Common myeloid progenitor, CD34-positive (primary cell): ENCODE data around the gene PMM1.

ENCODE experiments used
- CTCF ChIA-PET: fragments of 350-600 bp; sonication (Branson Sonifier 250); formaldehyde crosslinking; loops from one replicate; lab custom pipeline; 2021; ENCODE audit warnings: antibody characterized with exemption; lab: Charles Lee
- POLR2A ChIA-PET: fragments of 350-600 bp; sonication (Branson Sonifier 250); formaldehyde crosslinking; loops from one replicate; lab custom pipeline; 2021; ENCODE audit warnings: antibody characterized with exemption; lab: Charles Lee
- DNase-seq, 3 donors: peaks; one replicate each; pipeline versions ENCODE4 v3.0.0 to v3.0.0-alpha.2; 2013
- H3K27ac ChIP-seq, 2 experiments: 1 replicate in 1 of 2; 2 replicates in 1 of 2; pipeline ENCODE4 v1.7.0; 2013; ENCODE audit warnings: inconsistent platforms in 2 of 2, low read length in 2 of 2, mild to moderate bottlenecking in 2 of 2, low read depth in 1 of 2, moderate library complexity in 1 of 2; ENCODE audit not compliant: severe bottlenecking in 2 of 2, insufficient read depth in 1 of 2, poor library complexity in 1 of 2
- H3K27me3 ChIP-seq, 5 experiments: replicated peaks in 2 of 5; 1 replicate in 3 of 5; 2 replicates in 2 of 5; pipeline versions ENCODE4 v1.6.1 to v1.7.0; 2013; ENCODE audit warnings: low read length in 4 of 5, mild to moderate bottlenecking in 2 of 5, moderate library complexity in 2 of 5, inconsistent platforms in 1 of 5; ENCODE audit not compliant: insufficient read depth in 5 of 5, control insufficient read depth in 4 of 5
- H3K36me3 ChIP-seq, 4 experiments: 1 replicate in 2 of 4; 2 replicates in 2 of 4; pipeline versions ENCODE4 v1.6.1 to v1.7.0; 2013; ENCODE audit warnings: low read length in 3 of 4, control low read depth in 1 of 4, mild to moderate bottlenecking in 1 of 4; ENCODE audit not compliant: control insufficient read depth in 4 of 4, insufficient read depth in 4 of 4
- H3K4me1 ChIP-seq, 4 experiments: 1 replicate in 3 of 4; 2 replicates in 1 of 4; pipeline versions ENCODE4 v1.6.1 to v1.7.1; 2013; ENCODE audit warnings: low read length in 3 of 4, mild to moderate bottlenecking in 3 of 4, control low read depth in 1 of 4, inconsistent platforms in 1 of 4, moderate library complexity in 1 of 4; ENCODE audit not compliant: control insufficient read depth in 4 of 4, insufficient read depth in 4 of 4; ENCODE audit errors: control extremely low read depth in 1 of 4
- H3K4me3 ChIP-seq, 7 experiments: 1 replicate in 4 of 7; 2 replicates in 3 of 7; pipeline versions ENCODE4 v1.5.1 to v1.7.0; 2013; ENCODE audit warnings: mild to moderate bottlenecking in 7 of 7, low read length in 6 of 7, moderate library complexity in 6 of 7, inconsistent platforms in 2 of 7, low read depth in 2 of 7, control low read depth in 1 of 7; ENCODE audit not compliant: insufficient read depth in 4 of 7, control insufficient read depth in 1 of 7; ENCODE audit errors: extremely low read depth in 1 of 7
- H3K9me3 ChIP-seq, 5 experiments: 1 replicate in 4 of 5; 2 replicates in 1 of 5; pipeline versions ENCODE4 v1.6.1 to v1.7.1; 2013; ENCODE audit warnings: low read length in 4 of 5, mild to moderate bottlenecking in 2 of 5, inconsistent platforms in 1 of 5, low read depth in 1 of 5, moderate library complexity in 1 of 5; ENCODE audit not compliant: control insufficient read depth in 4 of 5, insufficient read depth in 2 of 5; ENCODE audit errors: control extremely low read depth in 1 of 5
- WGBS: methylation state at CpG from one replicate; pipeline ENCODE4 v1.1.5; 2013; ENCODE audit not compliant: insufficient coverage; 5-methylcytosine and 5-hydroxymethylcytosine counted together

Gene PMM1

GRCh38 chr22:41538583-41538982 lies 51.1 kb downstream of the PMM1 start:
- Histone ChIP-seq H3K27ac (no peak overlapping the region), H3K27me3 (no peaks in the 10 kb centered on the region), H3K9me3 (no peaks in the 10 kb centered on the region), H3K4me1 (peaks cover 2 to 13% (median 9%) of the 10 kb centered on the region in 4 experiments), H3K36me3 (peaks cover 5 to 43% (median 25%) of the 10 kb centered on the region in 4 experiments), H3K4me3 (no peak overlapping the region)
- ChIA-PET CTCF (interaction anchor here (1.3 to 1.6 kb wide), 2 partner anchors 19 to 132 kb away, joined by 3 to 4 read pairs; no protein-coding TSS in a partner anchor), POLR2A (interaction anchor here (0.6 kb wide), 1 partner anchor 30 kb away, joined by 5 read pairs; no protein-coding TSS in a partner anchor)
- over 99% methylated on average over 8 of the region's 8 CpGs for WGBS
- DNase-seq = no peak

- 77% methylated on average over 2 of the region's 3 CpGs for WGBS
- H3K4me3 ChIP-seq = no peak overlapping the region
- no peak for DNase-seq
- ChIA-PET CTCF (interaction anchor here (0.6 to 1.3 kb wide), 4 partner anchors 10 to 406 kb away, joined by 3 read pairs; no protein-coding TSS in a partner anchor), POLR2A (interaction anchor here (0.7 kb wide), 1 partner anchor 19 kb away, joined by 4 read pairs; no protein-coding TSS in a partner anchor)
- no peaks in the 10 kb centered on the region for H3K27me3 ChIP-seq
- no peaks in the 10 kb centered on the region for H3K9me3 ChIP-seq
- no peak overlapping the region for H3K27ac ChIP-seq
- peaks cover 0 to under 1% (median 0%) of the 10 kb centered on the region in 4 experiments for H3K4me1 ChIP-seq
- peaks cover 11 to 57% (median 32%) of the 10 kb centered on the region in 4 experiments for H3K36me3 ChIP-seq
These were observed 52.4 kb downstream of the PMM1 start for GRCh38 chr22:41537203-41537602.

- Histone ChIP-seq H3K4me3 (no peak overlapping the region), H3K27me3 (no peaks in the 10 kb centered on the region), H3K27ac (no peak overlapping the region), H3K36me3 (peaks cover 12 to 65% (median 41%) of the 10 kb centered on the region in 4 experiments), H3K4me1 (no peaks in the 10 kb centered on the region), H3K9me3 (no peaks in the 10 kb centered on the region)
- ChIA-PET POLR2A (interaction anchor here (0.6 kb wide), 1 partner anchor 12 kb away, joined by 4 read pairs; no protein-coding TSS in a partner anchor), CTCF (interaction anchor here (1.6 kb wide), 1 partner anchor 131 kb away, joined by 6 read pairs; no protein-coding TSS in a partner anchor)
- 80% methylated on average over 1 of the region's 5 CpGs for WGBS
- DNase-seq = no peak
These were observed 54.4 kb downstream of the PMM1 start for GRCh38 chr22:41535244-41535643.

GRCh38 chr22:41534219-41534618 lies 55.4 kb downstream of the PMM1 start:
- ChIA-PET CTCF (no interaction called here), POLR2A (no interaction called here)
- 100% methylated on average over 6 of the region's 8 CpGs for WGBS
- H3K27me3 ChIP-seq = no peaks in the 10 kb centered on the region
- no peak for DNase-seq
- peaks cover 14 to 63% (median 40%) of the 10 kb centered on the region in 4 experiments for H3K36me3 ChIP-seq
- no peaks in the 10 kb centered on the region for H3K4me1 ChIP-seq
- H3K27ac ChIP-seq = no peak overlapping the region
- no peaks in the 10 kb centered on the region for H3K9me3 ChIP-seq
- H3K4me3 ChIP-seq = no peak overlapping the region

GRCh38 chr22:41532908-41533825 lies 56.5 kb downstream of the PMM1 start:
- no peak overlapping the region for H3K4me3 ChIP-seq
- no peak overlapping the region for H3K27ac ChIP-seq
- DNase-seq = peak; percentile 47 to 70 (median 61)
- H3K4me1 ChIP-seq = no peaks in the 10 kb centered on the region
- no peaks in the 10 kb centered on the region for H3K27me3 ChIP-seq
- 74% methylated on average over 19 of the region's 19 CpGs for WGBS
- no peaks in the 10 kb centered on the region for H3K9me3 ChIP-seq
- peaks cover 16 to 66% (median 44%) of the 10 kb centered on the region in 4 experiments for H3K36me3 ChIP-seq
- ChIA-PET CTCF (interaction anchor here (1.2 to 2.5 kb wide), 7 partner anchors 16 to 131 kb away, joined by 3 to 11 read pairs (median 6); partner anchors contain the start of gene PMM1), POLR2A (no interaction called here)

GRCh38 chr22:41531715-41532477 lies 57.7 kb downstream of the PMM1 start:
- no peak for DNase-seq
- 95% methylated on average over 16 of the region's 17 CpGs for WGBS
- ChIA-PET POLR2A (no interaction called here), CTCF (interaction anchor here (0.9 to 2.5 kb wide), 6 partner anchors 14 to 130 kb away, joined by 3 to 9 read pairs (median 6); no protein-coding TSS in a partner anchor)
- Histone ChIP-seq H3K9me3 (no peaks in the 10 kb centered on the region), H3K4me1 (no peaks in the 10 kb centered on the region), H3K4me3 (no peak overlapping the region), H3K36me3 (peaks cover 15 to 72% (median 50%) of the 10 kb centered on the region in 4 experiments), H3K27me3 (no peaks in the 10 kb centered on the region), H3K27ac (no peak overlapping the region)
